CD4-positive, alpha-beta T cell treated with Interleukin-4 for 1 hour (primary cell): ENCODE measurements around the gene SNCB.

Experiments
- DNase-seq, 2 donors: peaks; one replicate each; pipeline ENCODE4 v3.0.0-alpha.2; 2020 to 2022

SNCB gene

GRCh38 chr5:176629853-176630680 lies at the start of gene SNCB, which contains the start of gene EIF4E1B:
SNCB (minus strand) TSS chr5:176630534; CDS start chr5:176629654, 880 bp downstream.
EIF4E1B (plus strand) TSS chr5:176630675; CDS start chr5:176642788, 12,113 bp downstream.
- DNase-seq, result peak; percentile 24 to 40

DNA sequence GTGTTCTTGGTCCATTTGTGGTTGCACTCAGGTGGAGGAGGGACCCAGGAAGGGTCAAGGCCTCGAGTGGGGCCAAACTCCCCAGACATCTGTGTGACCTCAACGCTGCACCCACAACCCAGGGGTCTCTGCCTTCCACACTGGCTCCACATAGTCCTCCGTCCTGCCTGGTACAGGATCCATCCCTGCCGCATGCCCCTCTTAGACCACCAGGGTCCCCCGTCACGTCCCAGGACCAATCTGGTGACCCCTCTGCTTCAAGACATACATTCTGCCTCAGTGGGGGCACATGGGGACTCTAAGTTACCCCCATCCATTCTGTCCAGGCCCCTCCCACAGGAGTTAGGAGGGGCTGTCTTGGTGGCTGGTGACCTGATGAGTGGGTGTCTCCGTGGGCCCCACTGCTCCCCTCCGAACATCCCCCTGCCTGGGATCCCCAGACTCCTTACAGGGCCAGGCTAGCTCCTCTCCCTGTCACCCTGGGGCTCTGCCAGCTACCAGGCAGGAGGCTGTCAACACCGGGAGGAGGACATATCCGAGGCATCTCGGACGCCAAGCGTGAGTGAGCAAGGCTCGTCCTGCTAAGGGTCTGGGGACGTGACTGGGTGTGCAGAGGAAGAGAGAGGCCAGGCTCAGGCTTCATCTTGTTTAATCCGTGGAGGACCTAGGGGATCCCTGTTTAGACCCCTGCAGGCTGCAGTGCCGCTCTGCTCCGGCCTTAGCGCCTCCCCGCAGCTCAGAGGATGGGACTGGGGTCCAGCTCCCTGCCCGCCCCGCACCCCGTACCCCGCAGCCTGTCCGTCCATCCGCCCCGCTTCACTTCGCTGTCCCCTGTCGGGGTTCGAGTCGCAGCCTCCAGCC lies 49.3 kb upstream of the SNCB start:
- DNase-seq, result no peak

DNA sequence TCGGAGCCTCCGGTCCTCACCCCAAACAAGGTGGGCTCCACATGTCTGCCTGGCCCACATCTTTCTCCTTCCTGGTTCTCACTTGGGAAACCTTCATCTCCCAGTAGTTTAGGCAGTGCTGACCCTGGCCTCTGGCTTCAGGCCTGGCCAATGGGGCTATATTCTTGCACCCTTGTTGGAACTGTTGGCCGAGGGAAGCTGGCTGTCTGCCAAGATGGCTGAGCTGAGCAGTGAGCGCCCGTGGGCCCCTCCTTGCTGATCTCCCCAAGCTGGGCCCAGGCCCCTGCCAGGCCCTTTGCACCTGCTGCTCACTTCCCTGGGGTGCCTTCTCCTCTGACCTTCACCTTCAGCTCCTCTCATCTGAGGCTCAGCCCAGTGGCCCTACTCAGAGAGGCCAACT lies 48.2 kb upstream of the SNCB start:
- DNase-seq, result no peak

- no peak for DNase-seq
Observed at GRCh38 chr5:176677209-176677939, 47.0 kb upstream of the SNCB start.

- DNase-seq, result no peak
Observed at GRCh38 chr5:176676361-176676824, 46.1 kb upstream of the SNCB start.

- DNase-seq, result no peak
Observed at GRCh38 chr5:176675676-176676360, 45.5 kb upstream of the SNCB start.

GRCh38 chr5:176674799-176675198 lies 44.5 kb upstream of the SNCB start:
- DNase-seq, result no peak

- no peak for DNase-seq
Observed at GRCh38 chr5:176673651-176674583, 43.6 kb upstream of the SNCB start.

- no peak for DNase-seq
Observed at GRCh38 chr5:176671890-176672747, 41.8 kb upstream of the SNCB start.

DNA sequence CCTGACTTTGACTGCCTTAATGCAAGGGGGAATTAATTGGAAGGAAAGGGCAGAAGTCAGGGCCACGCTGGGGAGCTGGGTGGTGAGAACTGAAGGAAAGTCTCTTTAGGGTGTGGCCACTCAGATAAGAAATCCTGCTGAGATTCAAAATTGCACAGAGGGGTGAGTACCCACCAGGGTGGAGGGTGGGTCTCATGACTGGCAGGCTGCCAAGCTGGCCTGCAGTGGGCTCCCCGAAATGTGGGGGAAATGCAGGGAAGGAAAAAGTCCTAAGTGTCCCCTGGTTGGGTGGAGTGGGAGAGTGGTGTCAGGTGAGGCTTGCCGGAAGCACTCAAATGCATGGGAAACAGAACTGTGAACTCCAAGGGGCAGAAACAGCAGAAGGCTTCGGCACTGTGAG lies 41.1 kb upstream of the SNCB start:
- no peak for DNase-seq

DNA sequence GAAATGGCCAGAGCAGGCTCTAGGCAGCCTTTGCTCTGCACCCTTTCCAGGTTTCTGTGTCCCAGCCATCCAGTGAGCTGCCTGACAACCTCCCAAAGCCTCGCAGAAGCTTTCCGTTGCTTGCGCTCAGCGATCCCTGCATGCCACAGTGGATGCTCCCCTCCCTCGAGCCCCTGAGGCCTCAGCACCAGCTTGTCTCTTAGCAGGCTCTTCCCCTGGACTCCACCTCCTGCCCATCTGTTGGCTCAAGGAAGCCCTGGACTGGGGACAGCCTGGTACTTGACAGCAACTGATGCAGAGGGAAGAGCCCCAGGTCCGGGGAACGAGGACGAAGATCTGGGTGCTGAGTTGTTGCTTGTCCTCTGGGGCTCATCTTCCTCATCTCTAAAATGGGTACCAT lies 40.1 kb upstream of the SNCB start:
- DNase-seq, result no peak

GRCh38 chr5:176667637-176668036 lies 37.3 kb upstream of the SNCB start:
- no peak for DNase-seq

DNA sequence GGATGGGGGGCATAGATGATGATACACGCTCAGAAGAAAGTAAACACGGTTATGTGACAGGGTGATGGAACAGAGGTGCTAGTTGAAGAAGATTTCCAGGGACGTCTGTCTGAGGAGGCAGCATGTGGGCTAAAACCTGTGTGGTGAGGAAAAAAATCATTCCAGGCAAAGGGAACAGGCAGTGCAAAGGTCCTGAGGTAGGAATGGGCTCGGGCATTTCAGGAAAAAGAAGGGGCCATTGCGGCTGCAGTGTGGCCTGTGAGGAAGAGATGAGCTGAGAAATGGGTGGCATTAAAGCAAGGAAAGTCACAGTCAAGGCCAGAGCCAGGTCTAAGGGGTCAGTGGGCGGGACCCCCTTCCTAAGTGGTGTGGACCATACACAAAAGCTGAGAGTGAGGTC lies 35.2 kb upstream of the SNCB start:
- no peak for DNase-seq

DNA sequence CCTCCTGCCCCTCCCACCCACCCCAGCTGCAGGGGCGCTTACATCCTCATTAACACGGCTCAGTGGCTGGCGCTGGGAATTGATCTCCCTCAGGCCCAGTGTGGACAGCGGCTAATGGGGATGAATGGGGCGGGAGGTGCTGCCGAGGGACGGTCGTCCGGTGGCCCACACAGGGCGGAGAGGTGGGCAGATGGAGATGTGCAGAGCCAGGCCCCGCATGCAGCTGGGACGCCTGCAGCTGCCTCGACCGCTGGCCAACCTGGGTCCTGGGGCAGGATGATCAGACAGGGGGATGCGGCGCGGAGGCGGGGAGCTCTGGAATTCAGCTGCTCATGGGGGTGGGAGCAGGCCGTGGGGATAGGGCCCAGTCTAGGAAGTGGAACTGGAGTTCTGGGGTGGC lies 34.6 kb upstream of the SNCB start:
- no peak for DNase-seq

DNA sequence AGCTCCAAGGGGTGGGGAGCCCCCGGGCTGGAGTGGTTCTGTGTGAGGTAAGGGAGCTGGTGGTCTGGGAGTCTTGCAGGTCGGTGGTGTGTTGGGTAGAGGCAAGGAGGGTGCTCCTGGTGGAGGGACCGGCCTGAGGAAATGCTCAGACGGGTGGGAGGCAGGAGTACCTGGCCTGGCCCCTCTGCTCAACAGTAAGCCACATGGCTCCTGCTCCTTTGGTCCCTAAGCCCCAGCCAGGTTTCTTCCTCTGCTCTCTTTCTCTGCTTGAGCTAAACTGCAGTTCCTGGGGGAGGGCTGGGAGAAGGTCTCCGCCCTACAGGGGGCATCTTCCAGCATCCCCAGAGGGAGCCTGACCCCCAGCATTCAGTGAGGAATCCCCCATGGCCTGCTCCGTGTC lies 34.1 kb upstream of the SNCB start:
- DNase-seq, result no peak

- DNase-seq, result no peak
Observed at GRCh38 chr5:176663566-176663965, 33.2 kb upstream of the SNCB start.

GRCh38 chr5:176662371-176663333 lies 32.3 kb upstream of the SNCB start:
- DNase-seq, result no peak

DNA sequence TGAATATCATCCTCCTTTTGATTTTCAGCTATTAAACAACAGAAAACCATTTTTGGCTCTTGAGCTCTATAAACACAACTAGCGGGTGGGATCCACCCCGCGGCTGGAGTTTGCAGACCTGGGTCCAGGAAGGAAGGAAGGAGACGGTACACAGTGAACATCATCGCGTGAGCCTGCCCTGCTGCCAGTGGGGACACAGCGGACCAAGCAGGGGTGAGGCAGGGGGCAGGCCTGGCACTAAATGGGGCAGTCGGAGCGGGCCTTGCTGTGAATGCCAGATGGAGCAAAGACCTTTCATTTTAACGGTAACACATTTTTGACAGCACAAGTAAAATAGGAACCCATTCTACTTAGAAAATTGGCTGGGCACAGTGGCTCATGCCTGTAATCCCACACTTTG lies 31.3 kb upstream of the SNCB start:
- DNase-seq, result no peak
